HG02943 (cell line): ENCODE measurements around the gene TFEC.

Experiments used
- ATAC-seq: cut with Tn5 transposase; IDR thresholded peaks from one replicate; pipeline ENCODE4 v1.9.1; 2021; ENCODE audit warnings: mild to moderate bottlenecking, low read depth, moderate library complexity; ENCODE audit not compliant: unreplicated experiment

Gene TFEC

GRCh38 chr7:115995701-115996100, 34.9 kb downstream of the TFEC start:
- no peak for ATAC-seq

GRCh38 chr7:115988401-115988800, 42.2 kb downstream of the TFEC start:
- ATAC-seq = no peak

- no peak for ATAC-seq
Observed at GRCh38 chr7:115987486-115987885, 43.1 kb downstream of the TFEC start.

GRCh38 chr7:115984105-115984504, 46.5 kb downstream of the TFEC start:
- ATAC-seq = no peak

GRCh38 chr7:115980159-115980558, 50.4 kb downstream of the TFEC start:
- no peak for ATAC-seq

- no peak for ATAC-seq
Observed at GRCh38 chr7:115976651-115977050, 53.9 kb downstream of the TFEC start.

GRCh38 chr7:115975766-115976165, 54.8 kb downstream of the TFEC start:
- ATAC-seq = no peak

- ATAC-seq = no peak
Observed at GRCh38 chr7:115973406-115973805, 57.2 kb downstream of the TFEC start.

GRCh38 chr7:115971506-115971905, 59.1 kb downstream of the TFEC start:
- no peak for ATAC-seq

GRCh38 chr7:115968596-115968995, 62.0 kb downstream of the TFEC start:
- ATAC-seq = no peak

- ATAC-seq = no peak
Observed at GRCh38 chr7:115968171-115968570, 62.4 kb downstream of the TFEC start.

- no peak for ATAC-seq
Observed at GRCh38 chr7:115965796-115966475, 64.6 kb downstream of the TFEC start.

GRCh38 chr7:115965236-115965635, 65.3 kb downstream of the TFEC start:
- ATAC-seq = no peak

GRCh38 chr7:115964799-115965198, 65.8 kb downstream of the TFEC start:
- ATAC-seq = no peak

GRCh38 chr7:115962340-115962739, 68.2 kb downstream of the TFEC start:
- no peak for ATAC-seq

GRCh38 chr7:115953592-115954255, 76.8 kb downstream of the TFEC start:
- no peak for ATAC-seq

- no peak for ATAC-seq
Observed at GRCh38 chr7:115952832-115953231, 77.7 kb downstream of the TFEC start.

GRCh38 chr7:115951547-115951946, 79.0 kb downstream of the TFEC start:
- no peak for ATAC-seq

GRCh38 chr7:115941703-115942268, 88.8 kb downstream of the TFEC start:
- ATAC-seq = no peak

GRCh38 chr7:115940460-115941060, 90.0 kb downstream of the TFEC start:
- ATAC-seq = no peak

GRCh38 chr7:115937960-115938359, 92.6 kb downstream of the TFEC start:
- no peak for ATAC-seq

GRCh38 chr7:115933471-115933870, 97.1 kb downstream of the TFEC start:
- no peak for ATAC-seq
